GM18907 (cell line): ENCODE measurements around the gene URAD.
"Not testable (repeated sequence)": the region's sequence is repeated elsewhere in the genome, so short reads cannot be mapped to it uniquely, and the experiment has no call there.

ENCODE experiments used
- ATAC-seq: cut with Tn5 transposase; IDR thresholded peaks from one replicate; pipeline ENCODE4 v1.9.1; 2021; ENCODE audit warnings: mild to moderate bottlenecking, moderate library complexity; ENCODE audit not compliant: unreplicated experiment

The URAD gene

DNA sequence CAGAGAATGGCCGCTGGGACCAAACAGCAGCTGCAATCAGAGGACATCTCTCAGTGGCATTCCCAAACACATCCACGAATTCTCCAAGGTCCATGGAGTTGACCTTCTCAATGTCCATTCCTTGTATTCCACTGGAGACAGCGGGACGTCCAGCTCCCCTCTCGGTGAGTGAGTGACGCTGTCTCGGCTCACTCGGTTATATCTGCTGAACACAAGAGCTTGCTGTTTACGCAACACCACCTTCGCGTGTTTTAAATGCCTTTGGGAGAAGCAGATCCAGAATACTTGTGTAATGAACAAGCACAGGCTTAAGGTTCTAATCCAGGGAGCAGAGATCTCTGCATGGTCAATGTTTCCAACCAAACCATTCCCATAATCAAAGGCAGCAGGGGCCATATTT is at the start of gene URAD:
TSS of gene URAD (minus strand) at position 174 of the 400 bp plus-strand sequence. CDS start at position 118, 56 bp downstream.
- no peak for ATAC-seq

- no peak for ATAC-seq
These were observed 48.9 kb upstream of the URAD start for GRCh38 chr13:28037399-28037798.

DNA sequence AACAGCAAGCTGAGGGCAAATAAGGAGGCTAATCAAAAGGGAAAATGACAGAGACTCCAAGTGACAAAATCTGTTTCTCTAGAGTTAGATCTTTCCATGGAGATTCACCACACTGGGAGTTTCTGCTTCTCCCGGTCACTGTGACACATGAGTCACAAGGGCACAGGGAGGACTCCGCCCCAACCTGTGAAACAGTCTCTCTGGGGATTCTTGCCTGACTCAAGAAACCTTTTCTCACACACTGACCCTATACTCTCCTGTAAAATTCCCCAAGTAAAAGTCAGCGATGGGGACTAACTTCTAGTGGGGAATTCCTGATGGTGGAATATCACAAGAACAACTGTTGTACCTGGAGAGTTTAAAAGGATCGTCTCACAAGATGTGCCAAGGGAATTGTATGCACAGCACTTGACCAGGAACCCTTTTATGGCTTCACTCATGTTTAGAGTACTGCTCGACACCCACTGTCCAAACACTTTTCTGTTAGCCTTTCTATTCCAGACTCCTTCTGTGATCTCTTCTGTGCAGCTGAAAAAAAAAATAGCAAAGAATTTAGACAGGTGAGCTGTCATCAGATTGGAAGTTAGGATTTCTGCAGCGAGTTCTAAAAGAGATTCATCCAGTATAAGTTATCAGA is 46.8 kb upstream of the URAD start:
- ATAC-seq: no peak

DNA sequence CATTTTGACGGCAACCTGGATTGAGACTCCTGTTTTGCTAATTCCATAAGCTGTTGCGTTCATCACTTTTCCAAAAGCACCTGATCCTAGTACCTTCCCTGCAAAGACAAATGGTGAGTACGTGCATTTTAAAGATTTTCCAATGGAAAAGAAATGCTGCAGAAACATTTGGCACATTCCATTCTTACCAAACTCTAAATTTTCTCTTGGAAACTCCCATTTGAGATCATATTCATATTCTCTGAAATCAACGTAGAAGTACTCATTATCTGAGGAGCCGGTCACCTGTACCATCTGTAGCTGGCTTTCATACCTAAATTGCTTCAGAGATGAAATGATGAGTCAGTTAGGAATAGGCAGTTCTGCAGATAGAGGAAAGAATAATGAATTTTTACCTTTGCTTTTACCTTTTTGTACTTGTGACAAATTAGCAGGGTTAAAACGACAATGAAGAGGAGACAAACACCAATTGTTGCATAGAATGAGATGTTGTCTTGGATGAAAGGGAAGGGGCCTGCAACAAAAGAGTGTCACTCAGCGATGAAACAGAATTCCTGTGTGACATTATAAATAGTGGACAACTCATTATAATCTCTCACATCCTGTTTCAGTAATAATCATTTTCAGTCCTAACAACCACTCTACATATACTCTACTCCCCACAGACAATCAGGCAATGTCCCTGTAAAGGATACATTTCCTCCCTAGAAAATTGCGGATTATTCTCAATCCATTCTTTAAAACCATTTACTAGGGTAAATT is 45.6 kb upstream of the URAD start:
- no peak for ATAC-seq

GRCh38 chr13:28032438-28032837 is 43.9 kb upstream of the URAD start:
- not testable (repeated sequence) for ATAC-seq

GRCh38 chr13:28031896-28032288 is 43.4 kb upstream of the URAD start:
- no peak for ATAC-seq

- no peak for ATAC-seq
These were observed 42.9 kb upstream of the URAD start for GRCh38 chr13:28031220-28031895.

DNA sequence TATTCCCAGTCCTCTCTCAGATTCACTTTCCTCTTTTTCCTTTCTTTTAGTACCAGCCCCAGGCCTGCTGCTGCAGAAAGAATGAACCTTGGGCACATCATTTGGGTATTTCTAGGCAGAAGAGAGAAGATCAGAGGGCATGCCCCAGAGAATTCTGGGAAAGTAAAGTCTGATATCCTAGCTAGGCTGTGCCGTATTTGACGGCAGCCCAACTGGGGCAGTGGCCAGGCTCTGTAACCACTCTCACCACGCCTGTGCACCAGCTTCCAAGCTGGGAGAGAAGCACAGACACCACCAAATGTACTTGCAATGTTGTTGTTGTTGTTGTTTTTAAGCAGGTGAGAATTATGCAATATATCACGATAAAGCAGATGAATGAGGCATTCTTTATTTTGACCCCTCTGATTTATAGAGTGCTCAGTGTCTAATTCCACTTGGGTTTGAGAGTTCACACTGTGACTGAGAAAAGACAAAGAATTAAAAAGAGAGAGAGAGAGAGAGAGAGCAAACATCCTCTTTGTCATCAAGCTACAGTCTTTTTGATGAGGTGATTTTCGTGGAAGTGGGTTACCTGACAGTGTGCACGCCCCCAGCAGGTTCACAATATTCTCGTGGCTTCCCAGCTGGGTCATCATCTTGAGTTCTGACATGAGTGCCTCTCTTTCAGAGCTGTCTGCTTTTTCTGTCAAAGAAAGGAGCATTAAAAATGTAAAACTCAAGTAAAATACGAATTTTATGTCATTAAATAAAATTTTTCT is 39.3 kb upstream of the URAD start:
- ATAC-seq: no peak

- no peak for ATAC-seq
These were observed 38.6 kb upstream of the URAD start for GRCh38 chr13:28027071-28027470.

GRCh38 chr13:28026508-28026907 is 38.0 kb upstream of the URAD start:
- ATAC-seq: no peak

DNA sequence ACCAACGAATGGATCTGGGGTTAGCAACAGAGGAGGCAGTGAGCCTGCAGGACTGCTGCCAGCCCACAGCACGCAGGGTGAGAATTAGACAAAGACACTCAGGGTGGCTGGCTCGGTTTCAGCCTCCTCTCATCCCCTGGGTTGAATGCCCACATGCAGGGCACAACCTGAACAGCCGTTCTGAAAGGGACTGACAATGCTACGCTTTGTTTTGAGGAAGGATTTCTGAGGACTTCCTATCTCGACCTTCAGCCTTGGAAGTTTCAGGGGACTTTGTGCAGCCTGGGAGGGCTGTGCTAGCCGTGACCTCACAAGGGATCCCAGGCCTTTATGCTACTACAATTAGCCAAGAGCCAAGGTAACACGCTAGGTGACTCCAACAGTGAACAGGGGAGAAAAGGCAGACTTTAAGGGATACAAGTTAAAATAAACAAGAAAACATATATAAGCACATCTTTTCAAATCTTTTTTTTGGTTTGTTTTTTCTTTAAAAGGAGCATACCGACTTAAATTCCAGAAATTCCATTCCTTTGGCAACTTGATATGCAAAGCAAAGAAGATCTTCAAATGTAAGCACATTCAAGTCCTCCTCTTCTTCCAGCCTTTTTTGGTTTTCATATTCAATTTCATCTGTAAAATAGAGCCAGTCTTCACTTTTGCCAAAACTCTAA is 34.5 kb upstream of the URAD start:
- ATAC-seq: no peak

DNA sequence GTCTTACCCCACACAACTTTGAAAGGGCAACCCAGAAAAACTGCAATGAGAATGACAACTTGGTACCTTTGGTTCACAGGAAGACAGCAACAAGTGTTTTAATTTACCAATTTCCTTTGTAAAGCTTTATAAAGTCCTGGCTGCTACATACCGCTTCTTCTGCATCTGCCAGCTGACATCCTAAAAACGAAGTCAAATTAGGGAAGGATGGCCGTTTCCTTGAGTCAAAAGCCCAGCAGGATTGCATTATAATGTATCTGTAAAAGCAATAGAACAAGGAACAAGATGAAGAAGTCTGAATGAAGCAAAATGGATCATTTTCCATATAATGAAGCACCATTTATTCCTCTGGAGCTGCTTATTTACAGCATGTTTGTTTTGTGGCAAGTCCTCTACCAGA is 25.8 kb upstream of the URAD start:
- ATAC-seq: no peak

DNA sequence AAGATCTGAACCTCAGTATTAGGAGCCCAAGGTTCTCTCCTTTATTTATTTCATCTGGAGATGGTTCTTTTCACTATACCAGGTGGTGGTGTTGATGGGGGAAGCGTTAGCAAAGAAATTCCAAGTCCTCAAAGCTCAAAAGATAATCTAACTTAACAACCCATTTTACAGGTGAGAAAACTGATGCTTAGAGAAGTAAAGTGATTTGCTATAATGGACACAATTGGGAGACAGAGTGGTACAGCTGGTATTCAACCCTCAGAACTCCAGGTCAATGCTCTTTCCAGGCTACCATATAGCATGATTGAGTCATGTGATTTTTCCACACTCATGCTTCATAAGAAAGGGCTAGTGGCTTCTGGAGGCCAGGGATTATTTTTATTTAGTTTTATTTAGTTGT is 25.0 kb upstream of the URAD start:
- ATAC-seq: no peak

DNA sequence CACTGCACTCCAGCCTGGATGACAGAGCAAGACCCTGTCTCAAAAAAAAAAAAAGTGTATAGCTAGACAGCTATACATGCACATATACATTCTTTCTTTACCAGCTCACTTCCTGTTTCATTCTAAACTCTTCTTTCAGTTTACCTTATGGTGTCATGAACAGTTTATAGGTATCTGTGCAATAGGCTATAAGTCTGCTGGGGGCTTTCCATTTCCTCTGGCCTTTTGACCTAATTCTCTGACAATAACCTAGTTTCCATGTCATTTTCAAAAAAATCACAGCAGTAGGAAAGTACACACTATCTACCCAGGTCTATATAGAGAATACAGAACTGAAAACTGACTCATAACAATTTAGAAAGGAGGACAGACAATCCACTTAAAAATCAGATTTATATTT is 24.4 kb upstream of the URAD start:
- ATAC-seq: peak; percentile 87

DNA sequence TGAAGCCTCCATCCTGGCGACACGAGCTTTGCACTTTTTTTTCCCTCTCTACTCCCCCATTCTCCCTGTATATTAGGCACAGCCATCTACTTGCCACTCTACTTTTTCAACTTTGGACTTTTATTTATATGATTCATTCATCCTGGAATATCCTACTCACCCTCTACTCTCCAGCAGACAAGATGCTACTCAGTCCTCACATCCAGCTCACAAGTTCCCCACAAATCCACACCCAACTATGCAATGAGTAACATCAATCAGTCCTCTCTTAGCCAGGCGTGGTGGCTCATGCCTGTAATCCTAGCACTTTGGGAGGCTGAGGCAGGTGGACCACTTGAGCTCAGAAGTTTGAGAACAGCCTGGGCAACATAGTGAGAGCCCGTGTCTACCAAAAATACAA is 23.9 kb upstream of the URAD start:
- ATAC-seq: no peak

- no peak for ATAC-seq
These were observed 21.6 kb upstream of the URAD start for GRCh38 chr13:28010046-28010445.

- not testable (repeated sequence) for ATAC-seq
These were observed 16.5 kb upstream of the URAD start for GRCh38 chr13:28005016-28005415.

- no peak for ATAC-seq
These were observed 14.6 kb upstream of the URAD start for GRCh38 chr13:28002886-28003698.

- ATAC-seq: no peak
These were observed 13.5 kb upstream of the URAD start for GRCh38 chr13:28001837-28002473.
